ENCODE measurements around the gene GPR137B. TPM values are rescaled to one million over a fixed set of nuclear protein-coding genes. Genes with fewer than 3 reads are reported as not detected.
"Not testable (repeated sequence)": the region's sequence is repeated elsewhere in the genome, so short reads cannot be mapped to it uniquely, and the experiment has no call there.

GPR137B gene, protein sequence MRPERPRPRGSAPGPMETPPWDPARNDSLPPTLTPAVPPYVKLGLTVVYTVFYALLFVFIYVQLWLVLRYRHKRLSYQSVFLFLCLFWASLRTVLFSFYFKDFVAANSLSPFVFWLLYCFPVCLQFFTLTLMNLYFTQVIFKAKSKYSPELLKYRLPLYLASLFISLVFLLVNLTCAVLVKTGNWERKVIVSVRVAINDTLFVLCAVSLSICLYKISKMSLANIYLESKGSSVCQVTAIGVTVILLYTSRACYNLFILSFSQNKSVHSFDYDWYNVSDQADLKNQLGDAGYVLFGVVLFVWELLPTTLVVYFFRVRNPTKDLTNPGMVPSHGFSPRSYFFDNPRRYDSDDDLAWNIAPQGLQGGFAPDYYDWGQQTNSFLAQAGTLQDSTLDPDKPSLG
- total RNA-seq (1 to 10 TPM; 8.3 to 8.8 TPM), polyA plus RNA-seq (13.0 TPM)

GRCh38 chr1:236142253-236143103 is at the start of gene GPR137B:
TSS of gene GPR137B (plus strand) at chr1:236142539. CDS start at chr1:236142623, 84 bp downstream.
- Histone ChIP-seq H3K27ac (ENCODE audit: low read depth, low read length) (peak within 1 kb of the TSS; percentile 56), H3K36me3 (ENCODE audit: insufficient read depth, low read length) (no peaks in the 10 kb centered on the region), H3K4me1 (ENCODE audit: insufficient read depth, low read length) (peaks cover 26% of the 10 kb centered on the region), H3K4me3 (ENCODE audit: low read length) (peak within 1 kb of the TSS; percentile 64), H3K9me3 (ENCODE audit: low read length) (no peaks in the 10 kb centered on the region), H3K27me3 (ENCODE audit: insufficient read depth, low read length, poor library complexity, severe bottlenecking) (peaks cover 14% of the 10 kb centered on the region)
- Mint-ChIP-seq H3K27ac (peak within 1 kb of the TSS in 6 of 8 donors; percentile 59 to 95 (median 91)), H3K4me3 (peak within 1 kb of the TSS; percentile 93 to 99 (median 98)), H3K4me1 (peaks cover 39 to 53% (median 42%) of the 10 kb centered on the region in 3 donors), H3K9me3 (no peaks in the 10 kb centered on the region), H3K27me3 (peaks cover 14 to 16% of the 10 kb centered on the region in 2 donors), H3K36me3 (peaks cover 0 to 23% (median 7%) of the 10 kb centered on the region in 3 donors)
- peak; percentile 34 to 76 (median 53) for DNase-seq
- CTCF ChIA-PET, result no interaction called here
- POLR2A ChIA-PET, result interaction anchor here (1.4 to 1.8 kb wide), 2 partner anchors 13 to 139 kb away, joined by 4 to 10 read pairs; partner anchors contain the start of gene ERO1B

GRCh38 chr1:236092899-236093298 is 49.4 kb upstream of the GPR137B start:
- H3K9me3 ChIP-seq (ENCODE audit: low read length), result no peaks in the 10 kb centered on the region

GRCh38 chr1:236095705-236096520 is 46.4 kb upstream of the GPR137B start:
- H3K9me3 Mint-ChIP-seq, result peaks cover 0 to 9% (median 9%) of the 10 kb centered on the region in 5 donors
- H3K27me3 Mint-ChIP-seq, result peaks cover 20 to 25% of the 10 kb centered on the region in 2 donors
- H3K27ac ChIP-seq (ENCODE audit: low read depth, low read length), result no peak overlapping the region
- POLR2A ChIA-PET, result no interaction called here
- no peak for DNase-seq
- no peaks in the 10 kb centered on the region for H3K9me3 ChIP-seq (ENCODE audit: low read length)
- peaks cover 0 to 4% (median 2%) of the 10 kb centered on the region in 3 donors for H3K4me1 Mint-ChIP-seq
- H3K4me1 ChIP-seq (ENCODE audit: insufficient read depth, low read length), result no peaks in the 10 kb centered on the region
- H3K27me3 ChIP-seq (ENCODE audit: insufficient read depth, low read length, poor library complexity, severe bottlenecking), result no peaks in the 10 kb centered on the region
- no peak overlapping the region for H3K4me3 ChIP-seq (ENCODE audit: low read length)
- H3K36me3 ChIP-seq (ENCODE audit: insufficient read depth, low read length), result no peaks in the 10 kb centered on the region
- H3K27ac Mint-ChIP-seq, result no peak overlapping the region
- peaks cover 0 to 5% (median 0%) of the 10 kb centered on the region in 3 donors for H3K36me3 Mint-ChIP-seq
- H3K4me3 Mint-ChIP-seq, result no peak overlapping the region
- CTCF ChIA-PET, result no interaction called here

More at GRCh38 chr1:236092899-236093298, 49.4 kb upstream of the GPR137B start:
- H3K4me1 Mint-ChIP-seq, result peaks cover 0 to 4% (median 2%) of the 10 kb centered on the region in 3 donors
- H3K27me3 ChIP-seq (ENCODE audit: insufficient read depth, low read length, poor library complexity, severe bottlenecking), result no peaks in the 10 kb centered on the region
- ChIA-PET POLR2A (no interaction called here), CTCF (no interaction called here)
- no peaks in the 10 kb centered on the region for H3K4me1 ChIP-seq (ENCODE audit: insufficient read depth, low read length)
- H3K36me3 Mint-ChIP-seq, result peaks cover 0 to 5% (median 0%) of the 10 kb centered on the region in 3 donors
- H3K27me3 Mint-ChIP-seq, result peaks cover 20 to 30% of the 10 kb centered on the region in 2 donors
- no peak overlapping the region for H3K27ac Mint-ChIP-seq
- H3K4me3 ChIP-seq (ENCODE audit: low read length), result no peak overlapping the region
- H3K4me3 Mint-ChIP-seq, result no peak overlapping the region
- no peak overlapping the region for H3K27ac ChIP-seq (ENCODE audit: low read depth, low read length)
- no peaks in the 10 kb centered on the region for H3K36me3 ChIP-seq (ENCODE audit: insufficient read depth, low read length)
- peaks cover 0 to 9% (median 9%) of the 10 kb centered on the region in 5 donors for H3K9me3 Mint-ChIP-seq
- no peak for DNase-seq

- H3K36me3 ChIP-seq (ENCODE audit: insufficient read depth, low read length); POLR2A ChIA-PET; H3K4me3 ChIP-seq (ENCODE audit: low read length); CTCF ChIA-PET; H3K9me3 ChIP-seq (ENCODE audit: low read length); H3K4me1 ChIP-seq (ENCODE audit: insufficient read depth, low read length); H3K27me3 ChIP-seq (ENCODE audit: insufficient read depth, low read length, poor library complexity, severe bottlenecking); H3K9me3 Mint-ChIP-seq; H3K36me3 Mint-ChIP-seq; H3K4me1 Mint-ChIP-seq; H3K27ac ChIP-seq (ENCODE audit: low read depth, low read length): not testable (repeated sequence)
- peak in 4 of 5 donors; percentile 82 to 100 (median 91) for DNase-seq
- Mint-ChIP-seq H3K4me3 (peak overlapping the region in 1 of 7 donors; percentile 36), H3K27ac (peak overlapping the region in 4 of 8 donors; percentile 19 to 73 (median 48)), H3K27me3 (peaks cover 20 to 24% of the 10 kb centered on the region in 2 donors)
These were observed 45.5 kb upstream of the GPR137B start for GRCh38 chr1:236096660-236097482.

- Mint-ChIP-seq H3K36me3 (peaks cover 0 to 5% (median 0%) of the 10 kb centered on the region in 3 donors), H3K4me3 (no peak overlapping the region), H3K4me1 (peaks cover 0 to 4% (median 2%) of the 10 kb centered on the region in 3 donors), H3K27me3 (peaks cover 19 to 20% of the 10 kb centered on the region in 2 donors), H3K27ac (no peak overlapping the region), H3K9me3 (peaks cover 0 to 9% (median 9%) of the 10 kb centered on the region in 5 donors)
- Histone ChIP-seq H3K27me3 (ENCODE audit: insufficient read depth, low read length, poor library complexity, severe bottlenecking) (no peaks in the 10 kb centered on the region), H3K4me1 (ENCODE audit: insufficient read depth, low read length) (no peaks in the 10 kb centered on the region), H3K9me3 (ENCODE audit: low read length) (no peaks in the 10 kb centered on the region), H3K36me3 (ENCODE audit: insufficient read depth, low read length) (no peaks in the 10 kb centered on the region), H3K4me3 (ENCODE audit: low read length) (no peak overlapping the region), H3K27ac (ENCODE audit: low read depth, low read length) (no peak overlapping the region)
- POLR2A ChIA-PET, result no interaction called here
- CTCF ChIA-PET, result no interaction called here
- DNase-seq, result no peak
These were observed 44.1 kb upstream of the GPR137B start for GRCh38 chr1:236098267-236098666.

DNA sequence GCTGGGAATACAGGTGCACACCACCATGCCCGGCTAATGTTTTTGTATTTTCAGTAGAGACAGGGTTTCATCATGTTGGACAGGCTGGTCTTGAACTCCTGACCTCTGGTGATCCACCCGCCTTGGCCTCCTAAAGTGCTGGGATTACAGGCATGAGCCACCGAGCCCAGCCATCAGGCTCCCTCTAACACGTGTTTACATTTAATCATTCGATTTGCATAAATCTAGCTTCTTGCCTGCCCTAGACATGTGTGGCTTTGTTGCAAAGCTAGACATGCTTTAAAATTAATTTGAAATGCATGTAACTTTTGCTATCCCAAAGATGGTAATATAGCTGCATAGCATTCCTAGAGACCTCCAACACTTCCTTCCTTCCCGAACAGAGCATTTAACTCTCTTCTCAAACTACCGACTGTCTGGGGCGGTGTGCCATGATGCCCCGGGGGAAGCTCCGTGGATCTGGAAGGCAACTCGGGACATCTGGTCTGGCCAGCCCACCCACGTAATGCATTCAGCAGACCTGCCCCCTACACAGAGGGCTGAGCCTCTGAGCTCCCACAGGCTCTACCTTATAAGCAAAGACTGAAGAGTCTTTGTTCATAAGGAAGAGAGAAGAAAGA is 42.9 kb upstream of the GPR137B start:
- H3K4me1 Mint-ChIP-seq, result peaks cover 4 to 8% (median 6%) of the 10 kb centered on the region in 3 donors
- Histone ChIP-seq H3K36me3 (ENCODE audit: insufficient read depth, low read length) (no peaks in the 10 kb centered on the region), H3K4me3 (ENCODE audit: low read length) (no peak overlapping the region), H3K4me1 (ENCODE audit: insufficient read depth, low read length) (peaks cover 3% of the 10 kb centered on the region), H3K27ac (ENCODE audit: low read depth, low read length) (no peak overlapping the region), H3K9me3 (ENCODE audit: low read length) (no peaks in the 10 kb centered on the region), H3K27me3 (ENCODE audit: insufficient read depth, low read length, poor library complexity, severe bottlenecking) (no peaks in the 10 kb centered on the region)
- H3K36me3 Mint-ChIP-seq, result peaks cover 0 to 5% (median 0%) of the 10 kb centered on the region in 3 donors
- H3K4me3 Mint-ChIP-seq, result no peak overlapping the region
- CTCF ChIA-PET, result no interaction called here
- H3K9me3 Mint-ChIP-seq, result peaks cover 0 to 9% (median 9%) of the 10 kb centered on the region in 5 donors
- POLR2A ChIA-PET, result no interaction called here
- no peak overlapping the region for H3K27ac Mint-ChIP-seq
- DNase-seq, result no peak
- H3K27me3 Mint-ChIP-seq, result peaks cover 13 to 15% of the 10 kb centered on the region in 2 donors

GRCh38 chr1:236100799-236101198 is 41.5 kb upstream of the GPR137B start:
- H3K27me3 ChIP-seq (ENCODE audit: insufficient read depth, low read length, poor library complexity, severe bottlenecking), result no peaks in the 10 kb centered on the region
- H3K9me3 ChIP-seq (ENCODE audit: low read length), result no peaks in the 10 kb centered on the region
- peaks cover 3% of the 10 kb centered on the region for H3K4me1 ChIP-seq (ENCODE audit: insufficient read depth, low read length)
- peaks cover 0 to 2% (median 0%) of the 10 kb centered on the region in 3 donors for H3K36me3 Mint-ChIP-seq
- CTCF ChIA-PET, result no interaction called here
- H3K4me3 Mint-ChIP-seq, result no peak overlapping the region
- peaks cover 0 to 8% (median 7%) of the 10 kb centered on the region in 5 donors for H3K9me3 Mint-ChIP-seq
- POLR2A ChIA-PET, result no interaction called here
- DNase-seq, result no peak
- peaks cover 2 to 5% of the 10 kb centered on the region in 2 donors for H3K27me3 Mint-ChIP-seq
- H3K4me1 Mint-ChIP-seq, result peaks cover 4 to 8% (median 6%) of the 10 kb centered on the region in 3 donors
- no peak overlapping the region for H3K27ac ChIP-seq (ENCODE audit: low read depth, low read length)
- H3K27ac Mint-ChIP-seq, result no peak overlapping the region
- no peaks in the 10 kb centered on the region for H3K36me3 ChIP-seq (ENCODE audit: insufficient read depth, low read length)
- H3K4me3 ChIP-seq (ENCODE audit: low read length), result no peak overlapping the region

Measured in CD8-positive, alpha-beta memory T cell (primary cell).